MCF 10A (cell line): ENCODE data around the gene ZNF771. TPM values are rescaled to one million over a fixed set of nuclear protein-coding genes. Genes with fewer than 3 reads are reported as not detected.
"Not testable (repeated sequence)": the region's sequence is repeated elsewhere in the genome, so short reads cannot be mapped to it uniquely, and the experiment has no call there.

Experiments
- BruUV-seq: library from RNA; stranded (reverse); fragments of 400-500 nt; replicated peaks from 2 replicates; lab custom pipeline; 2021; lab: Mats Ljungman, UMichigan
- CTCF ChIA-PET: fragments of 300-600 bp; sonication (Branson Sonifier 250); formaldehyde crosslinking; extraction: SDS; loops from one replicate; lab custom pipeline; 2021; ENCODE audit warnings: antibody characterized with exemption, inconsistent platforms; lab: Yijun Ruan, JAX
- POLR2A ChIA-PET: fragments of 300-600, 350-650 bp; sonication (Branson Sonifier 250); formaldehyde crosslinking; extraction: SDS; loops from one replicate; lab custom pipeline; 2020; ENCODE audit warnings: antibody characterized with exemption, inconsistent platforms; lab: Yijun Ruan, JAX
- DNase-seq: peaks from one replicate; pipeline ENCODE4 v3.0.0-alpha.2; 2018; ENCODE audit not compliant: unreplicated experiment
- H3K27ac Mint-ChIP-seq: one replicate; pipeline ENCODE4 v1.8.0; 2022; ENCODE audit warnings: mild to moderate bottlenecking, low read depth, mixed read lengths; ENCODE audit not compliant: unreplicated experiment
- H3K27me3 Mint-ChIP-seq: one replicate; pipeline ENCODE4 v1.8.0; 2022; ENCODE audit warnings: mixed read lengths; ENCODE audit not compliant: insufficient read depth, unreplicated experiment
- H3K36me3 Mint-ChIP-seq: one replicate; pipeline ENCODE4 v1.8.0; 2022; ENCODE audit warnings: mild to moderate bottlenecking, moderate library complexity, mixed read lengths; ENCODE audit not compliant: insufficient read depth, unreplicated experiment
- H3K4me1 Mint-ChIP-seq: one replicate; pipeline ENCODE4 v1.8.0; 2022; ENCODE audit warnings: mixed read lengths; ENCODE audit not compliant: insufficient read depth, unreplicated experiment
- H3K4me3 Mint-ChIP-seq: one replicate; pipeline ENCODE4 v1.8.0; 2022; ENCODE audit warnings: mild to moderate bottlenecking, moderate library complexity, mixed read lengths; ENCODE audit not compliant: unreplicated experiment
- H3K9me3 Mint-ChIP-seq: one replicate; pipeline ENCODE4 v1.8.0; 2022; ENCODE audit warnings: mixed read lengths; ENCODE audit not compliant: unreplicated experiment
- CTCF ChIP-seq: fragments of 200-600 bp; IDR thresholded peaks from one replicate; pipeline ENCODE4 v1.8.0; 2022; ENCODE audit warnings: antibody characterized with exemption, mild to moderate bottlenecking; ENCODE audit not compliant: unreplicated experiment
- intact Hi-C: fragments of 100-400 bp; cut with micrococcal nuclease; formaldehyde crosslinking; loops from 2 replicates; pipeline ENCODE4 v1.14.1; 2022
- total RNA-seq: library from RNA; stranded (reverse); gene quantifications from 2 replicates; pipeline ENCODE4 v1.2.3, GENCODE V29; 2022

Gene ZNF771
- total RNA-seq, 1 experiment from 2014 or later = 8.3 TPM

- H3K27me3 Mint-ChIP-seq = no peaks in the 10 kb centered on the region
- no peak overlapping the region for H3K4me3 Mint-ChIP-seq
- no peak overlapping the region for H3K27ac Mint-ChIP-seq
- peaks cover 31% of the 10 kb centered on the region for H3K36me3 Mint-ChIP-seq
- TF ChIP-seq CTCF = no peak
- H3K4me1 Mint-ChIP-seq = peaks cover 17% of the 10 kb centered on the region
- DNase-seq = no peak
- intact Hi-C loops = loop anchor here (2.0 kb wide), 1 partner anchor 79 kb away; the partner anchor contains the start of gene ZNF768
- POLR2A ChIA-PET = interaction anchor here (0.6 to 1.9 kb wide), 4 partner anchors 18 to 292 kb away, joined by 3 to 6 read pairs (median 4); partner anchors contain the start of genes DCTPP1 and ZNF747
- CTCF ChIA-PET = interaction anchor here (0.6 to 1.9 kb wide), 5 partner anchors 13 to 93 kb away, joined by 3 to 7 read pairs (median 3); no protein-coding TSS in a partner anchor
- peaks cover 7% of the 10 kb centered on the region for H3K9me3 Mint-ChIP-seq
- no TSS peak for BruUV-seq
These were observed 40.3 kb downstream of the ZNF771 start for GRCh38 chr16:30447512-30448226.

GRCh38 chr16:30449116-30449435, 41.7 kb downstream of the ZNF771 start:
- POLR2A ChIA-PET = interaction anchor here (0.6 to 2.3 kb wide), 7 partner anchors 10 to 535 kb away, joined by 3 to 7 read pairs (median 3); partner anchors contain the start of genes DCTPP1 and FBRS

GRCh38 chr16:30452709-30453580, 45.5 kb downstream of the ZNF771 start:
- BruUV-seq, H3K27me3 Mint-ChIP-seq, H3K4me3 Mint-ChIP-seq, H3K9me3 Mint-ChIP-seq, H3K36me3 Mint-ChIP-seq, H3K27ac Mint-ChIP-seq, CTCF ChIA-PET, intact Hi-C loops, DNase-seq, H3K4me1 Mint-ChIP-seq, POLR2A ChIA-PET: not testable (repeated sequence)

More at GRCh38 chr16:30449116-30449435, 41.7 kb downstream of the ZNF771 start:
- no peak for TF ChIP-seq CTCF
- CTCF ChIA-PET = interaction anchor here (0.6 to 3.2 kb wide), 29 partner anchors 9 to 183 kb away, joined by 3 to 12 read pairs (median 4); partner anchors contain the start of genes DCTPP1 and ZNF747
- Mint-ChIP-seq H3K27ac (no peak overlapping the region), H3K36me3 (peaks cover 17% of the 10 kb centered on the region), H3K4me3 (no peak overlapping the region), H3K9me3 (peaks cover 7% of the 10 kb centered on the region), H3K4me1 (peaks cover 12% of the 10 kb centered on the region), H3K27me3 (no peaks in the 10 kb centered on the region)
- intact Hi-C loops = loop anchor here (1.0 to 2.0 kb wide), 3 partner anchors 78 to 179 kb away; partner anchors contain the start of gene ZNF768
- DNase-seq = no peak
- no TSS peak for BruUV-seq

GRCh38 chr16:30456302-30456701, 48.9 kb downstream of the ZNF771 start:
- Mint-ChIP-seq H3K9me3 (no peaks in the 10 kb centered on the region), H3K27me3 (no peaks in the 10 kb centered on the region), H3K4me1 (no peaks in the 10 kb centered on the region), H3K4me3 (no peak overlapping the region), H3K36me3 (no peaks in the 10 kb centered on the region), H3K27ac (no peak overlapping the region)
- no peak for DNase-seq
- TF ChIP-seq CTCF = no peak
- CTCF ChIA-PET = interaction anchor here (0.7 to 1.3 kb wide), 5 partner anchors 10 to 154 kb away, joined by 3 to 5 read pairs (median 3); partner anchors contain the start of genes DCTPP1 and ZNF747
- intact Hi-C loops = no loop called here
- no TSS peak for BruUV-seq
- POLR2A ChIA-PET = interaction anchor here (0.7 to 0.8 kb wide), 2 partner anchors 10 to 395 kb away, joined by 3 to 4 read pairs; no protein-coding TSS in a partner anchor
